Activated T-helper 17 cell treated with anti-CD3 and anti-CD28 coated beads, Interleukin-2, amount 50 U/mL, for 72 hours (primary cell): ENCODE results near the gene WFDC8. TPM values are rescaled to one million over a fixed set of nuclear protein-coding genes. Genes with fewer than 3 reads are reported as not detected.
"Not testable (repeated sequence)": the region's sequence is repeated elsewhere in the genome, so short reads cannot be mapped to it uniquely, and the experiment has no call there.

Experiments used
- ATAC-seq: fragments of 150-1000 bp; cut with Tn5 transposase; replicated peaks from 2 replicates; pipeline ENCODE4 v1.10.0; 2021; ENCODE audit warnings: mild to moderate bottlenecking, moderate library complexity
- H3K27ac Mint-ChIP-seq: one replicate; pipeline ENCODE4 v1.8.0; 2022; ENCODE audit warnings: mixed read lengths
- H3K27me3 Mint-ChIP-seq: one replicate; pipeline ENCODE4 v1.8.0; 2022; ENCODE audit warnings: mixed read lengths
- H3K36me3 Mint-ChIP-seq: one replicate; pipeline ENCODE4 v1.8.0; 2022; ENCODE audit warnings: low read depth, mild to moderate bottlenecking, mixed read lengths
- H3K4me1 Mint-ChIP-seq: one replicate; pipeline ENCODE4 v1.8.0; 2022; ENCODE audit warnings: mixed read lengths
- H3K4me3 Mint-ChIP-seq: one replicate; pipeline ENCODE4 v1.8.0; 2022; ENCODE audit warnings: mild to moderate bottlenecking, mixed read lengths
- H3K9me3 Mint-ChIP-seq: one replicate; pipeline ENCODE4 v1.8.0; 2022; ENCODE audit warnings: mixed read lengths
- total RNA-seq, 2 donors: library from RNA; stranded (reverse); gene quantifications; one replicate each; pipeline ENCODE4 v1.2.3, GENCODE V29; 2022

The WFDC8 gene
- not detected for total RNA-seq

DNA sequence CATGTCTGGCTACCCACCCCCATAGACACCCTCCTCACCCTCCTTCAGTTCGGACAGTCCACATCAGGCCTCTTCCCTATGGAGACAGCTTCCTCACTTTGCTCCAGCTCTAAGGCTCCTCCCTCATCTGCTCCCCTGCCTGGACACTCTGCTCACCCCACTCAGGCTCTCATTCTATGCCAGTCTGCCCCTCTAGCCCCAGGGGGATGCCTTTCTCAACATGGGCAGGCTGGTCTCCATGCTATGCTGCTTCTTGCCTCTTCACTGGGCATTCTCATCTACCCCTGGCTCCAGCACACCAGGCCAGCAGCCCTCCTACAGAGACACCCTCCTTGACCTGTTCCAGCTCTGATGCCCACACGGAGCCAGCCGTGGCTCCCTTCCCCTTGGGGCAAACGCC lies at the start of gene WFDC8:
Gene WFDC8 (minus strand): TSS at position 101 of the 400 bp plus-strand sequence. CDS start 37 bp downstream, at position 64.
- Mint-ChIP-seq H3K4me3 (no peak within 1 kb of the TSS), H3K27me3 (peaks cover 24% of the 10 kb centered on the region), H3K4me1 (no peaks in the 10 kb centered on the region), H3K36me3 (no peaks in the 10 kb centered on the region), H3K9me3 (no peaks in the 10 kb centered on the region), H3K27ac (no peak within 1 kb of the TSS)
- ATAC-seq = no peak

DNA sequence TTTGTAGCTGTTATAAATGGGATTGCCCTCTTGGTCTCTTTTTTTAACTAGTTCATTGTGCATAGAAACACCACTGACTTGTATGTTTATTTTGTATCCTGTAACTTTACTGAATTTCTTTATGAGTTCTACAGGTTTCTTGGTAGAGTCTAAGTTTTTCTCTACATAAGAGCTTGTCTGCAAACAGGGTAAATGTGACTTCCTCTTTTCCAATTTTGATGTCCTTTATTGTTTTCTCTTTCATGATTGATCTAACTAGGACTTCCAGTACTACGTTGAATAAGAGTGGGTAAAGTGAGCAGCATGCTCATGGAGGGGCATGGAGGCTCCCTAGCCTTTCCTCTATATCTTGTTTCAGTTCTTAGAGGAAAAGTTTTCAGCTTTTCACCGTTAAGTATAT lies 47.5 kb upstream of the WFDC8 start:
- no peak for ATAC-seq
- H3K9me3 Mint-ChIP-seq = no peaks in the 10 kb centered on the region
- H3K27me3 Mint-ChIP-seq = peaks cover 27% of the 10 kb centered on the region
- no peak overlapping the region for H3K4me3 Mint-ChIP-seq
- no peaks in the 10 kb centered on the region for H3K36me3 Mint-ChIP-seq
- no peak overlapping the region for H3K27ac Mint-ChIP-seq
- H3K4me1 Mint-ChIP-seq = no peaks in the 10 kb centered on the region

GRCh38 chr20:45621593-45621992 lies 42.5 kb upstream of the WFDC8 start:
- Mint-ChIP-seq H3K4me3 (no peak overlapping the region), H3K27ac (no peak overlapping the region), H3K36me3 (no peaks in the 10 kb centered on the region), H3K9me3 (no peaks in the 10 kb centered on the region), H3K27me3 (peaks cover 3% of the 10 kb centered on the region), H3K4me1 (no peaks in the 10 kb centered on the region)
- ATAC-seq = no peak

DNA sequence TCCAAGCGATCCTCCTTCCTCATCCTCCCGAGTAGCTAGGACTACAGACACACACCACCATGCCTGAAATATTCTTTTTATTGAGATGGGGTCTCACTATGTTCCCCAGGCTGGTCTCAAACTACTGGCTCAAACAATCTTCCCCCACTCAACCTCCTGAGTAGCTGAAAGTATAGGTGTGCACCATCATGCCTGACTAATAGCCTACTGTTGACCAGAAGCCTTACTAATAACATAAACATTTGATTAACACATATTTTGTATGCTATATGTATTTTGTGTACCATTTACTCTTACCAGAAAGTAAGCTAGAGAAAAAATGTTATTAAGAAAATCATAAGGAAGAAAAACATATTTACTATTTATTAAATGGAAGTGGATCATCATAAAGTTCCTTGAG lies 38.5 kb upstream of the WFDC8 start:
- no peaks in the 10 kb centered on the region for H3K9me3 Mint-ChIP-seq
- H3K27me3 Mint-ChIP-seq = no peaks in the 10 kb centered on the region
- H3K36me3 Mint-ChIP-seq = no peaks in the 10 kb centered on the region
- no peak for ATAC-seq
- H3K4me3 Mint-ChIP-seq = no peak overlapping the region
- no peaks in the 10 kb centered on the region for H3K4me1 Mint-ChIP-seq
- H3K27ac Mint-ChIP-seq = no peak overlapping the region

DNA sequence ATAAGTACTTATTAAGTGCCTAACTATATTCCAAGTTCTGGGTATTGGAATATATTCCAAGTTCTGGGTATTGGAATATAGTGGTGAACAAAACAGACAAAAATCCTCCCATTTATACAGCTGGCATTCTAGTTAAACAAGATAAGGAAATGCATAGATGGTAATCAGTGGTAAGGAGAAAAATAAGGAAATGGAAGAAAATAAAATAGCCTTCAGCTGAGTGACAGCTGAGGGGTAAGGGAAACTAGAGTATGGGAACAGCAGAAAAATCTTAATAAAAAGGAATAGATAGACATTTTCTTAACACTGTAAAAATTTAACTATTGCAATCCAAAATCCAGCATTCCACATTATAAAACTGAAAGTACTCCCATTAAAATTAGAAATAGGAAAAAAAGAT lies 33.2 kb upstream of the WFDC8 start:
- H3K4me1 Mint-ChIP-seq = peaks cover 10% of the 10 kb centered on the region
- no peak for ATAC-seq
- H3K36me3 Mint-ChIP-seq = no peaks in the 10 kb centered on the region

GRCh38 chr20:45611054-45611453 lies 32.0 kb upstream of the WFDC8 start:
- H3K36me3 Mint-ChIP-seq = no peaks in the 10 kb centered on the region
- H3K4me3 Mint-ChIP-seq = peak overlapping the region; percentile 4
- peaks cover 3% of the 10 kb centered on the region for H3K9me3 Mint-ChIP-seq
- peaks cover 10% of the 10 kb centered on the region for H3K4me1 Mint-ChIP-seq
- peaks cover 23% of the 10 kb centered on the region for H3K27me3 Mint-ChIP-seq
- peak overlapping the region; percentile 30 for H3K27ac Mint-ChIP-seq
- ATAC-seq = peak; percentile 95

More for the DNA sequence above, 33.2 kb upstream of the WFDC8 start:
- peaks cover 18% of the 10 kb centered on the region for H3K27me3 Mint-ChIP-seq
- H3K27ac Mint-ChIP-seq = no peak overlapping the region
- H3K9me3 Mint-ChIP-seq = peaks cover 3% of the 10 kb centered on the region
- no peak overlapping the region for H3K4me3 Mint-ChIP-seq

GRCh38 chr20:45607810-45608209 lies 28.7 kb upstream of the WFDC8 start:
- Mint-ChIP-seq H3K27ac (no peak overlapping the region), H3K36me3 (no peaks in the 10 kb centered on the region), H3K9me3 (peaks cover 3% of the 10 kb centered on the region), H3K4me3 (no peak overlapping the region), H3K27me3 (peaks cover 36% of the 10 kb centered on the region), H3K4me1 (peaks cover 10% of the 10 kb centered on the region)
- no peak for ATAC-seq

DNA sequence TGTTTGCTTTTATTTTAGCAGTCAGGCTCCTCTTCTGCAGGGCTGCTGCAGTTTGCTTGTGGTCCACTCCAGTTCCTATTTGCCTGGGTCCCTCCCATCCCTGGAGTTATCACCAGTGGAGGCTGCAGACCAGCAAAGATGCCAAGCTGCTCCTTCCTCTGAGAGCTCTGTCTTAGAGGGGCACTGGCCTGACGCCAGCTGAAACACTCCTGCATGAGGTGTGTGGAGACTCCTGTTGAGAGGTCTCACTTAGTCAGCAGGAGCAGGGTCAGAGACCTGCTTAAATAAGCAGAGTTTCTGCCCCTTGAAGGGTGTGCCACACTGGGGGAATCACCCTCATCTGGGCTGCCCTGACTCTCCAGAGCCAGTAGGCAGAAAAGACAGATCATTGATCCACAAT lies 16.2 kb upstream of the WFDC8 start:
- H3K4me1 Mint-ChIP-seq = no peaks in the 10 kb centered on the region
- H3K27me3 Mint-ChIP-seq = peaks cover 38% of the 10 kb centered on the region
- H3K4me3 Mint-ChIP-seq = no peak overlapping the region
- ATAC-seq = no peak
- no peak overlapping the region for H3K27ac Mint-ChIP-seq
- H3K36me3 Mint-ChIP-seq = no peaks in the 10 kb centered on the region
- H3K9me3 Mint-ChIP-seq = no peaks in the 10 kb centered on the region

GRCh38 chr20:45593498-45593897 lies 14.4 kb upstream of the WFDC8 start:
- H3K4me3 Mint-ChIP-seq = no peak overlapping the region
- H3K36me3 Mint-ChIP-seq = no peaks in the 10 kb centered on the region
- no peak for ATAC-seq
- H3K9me3 Mint-ChIP-seq = no peaks in the 10 kb centered on the region
- no peaks in the 10 kb centered on the region for H3K4me1 Mint-ChIP-seq
- H3K27me3 Mint-ChIP-seq = peaks cover 41% of the 10 kb centered on the region
- H3K27ac Mint-ChIP-seq = no peak overlapping the region

DNA sequence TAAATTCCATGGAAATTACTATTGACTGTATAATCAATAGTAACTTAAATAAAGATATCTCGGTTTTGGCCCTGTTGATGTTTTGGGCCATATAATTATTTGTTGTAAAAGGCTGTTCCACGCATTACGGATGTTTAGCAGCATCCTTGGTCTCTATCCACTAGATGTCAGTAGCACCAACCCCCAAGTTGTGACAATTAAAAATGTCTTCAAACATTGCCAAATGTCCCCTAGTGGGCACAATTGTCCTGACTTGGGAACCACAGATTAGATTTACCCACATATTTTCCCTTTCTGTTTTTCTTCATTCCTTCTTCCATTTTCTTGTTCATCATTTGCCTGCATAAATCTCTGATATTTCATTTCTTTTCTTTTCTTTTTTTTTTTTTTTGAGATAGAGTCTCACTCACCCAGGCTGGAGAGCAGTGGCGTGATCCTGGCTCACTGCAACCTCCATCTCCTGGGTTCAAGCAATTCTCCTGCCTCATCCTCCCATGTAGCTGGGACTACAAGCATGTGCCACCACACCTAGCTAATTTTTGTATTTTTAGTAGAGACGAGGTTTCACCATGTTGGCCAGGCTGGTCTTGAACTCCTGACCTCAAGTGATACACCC lies 13.6 kb upstream of the WFDC8 start:
- Mint-ChIP-seq H3K9me3 (no peaks in the 10 kb centered on the region), H3K4me1 (no peaks in the 10 kb centered on the region), H3K27ac (no peak overlapping the region), H3K36me3 (no peaks in the 10 kb centered on the region), H3K27me3 (peaks cover 35% of the 10 kb centered on the region), H3K4me3 (no peak overlapping the region)
- ATAC-seq = peak; percentile 56

DNA sequence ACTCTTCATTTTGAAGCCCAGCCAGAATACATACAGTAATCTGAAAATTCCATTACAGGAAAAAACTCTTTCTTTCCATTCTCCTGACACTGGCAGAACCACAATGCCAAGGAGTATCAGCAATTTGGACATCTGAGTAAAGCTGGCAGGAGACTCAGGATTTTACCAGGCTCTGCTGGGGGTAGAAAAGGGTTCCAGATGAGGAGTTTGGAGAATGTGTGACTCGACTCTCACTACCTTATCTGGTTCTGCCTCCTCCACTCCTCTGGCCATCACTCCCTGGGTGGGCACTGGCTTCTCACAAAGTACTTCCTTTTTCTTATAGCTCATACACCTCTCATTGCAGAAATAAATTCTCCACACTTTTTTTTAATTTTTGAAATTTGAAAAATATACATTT lies 10.6 kb upstream of the WFDC8 start:
- no peak for ATAC-seq
- H3K27ac Mint-ChIP-seq = no peak overlapping the region
- peaks cover 28% of the 10 kb centered on the region for H3K27me3 Mint-ChIP-seq
- H3K9me3 Mint-ChIP-seq = no peaks in the 10 kb centered on the region
- no peaks in the 10 kb centered on the region for H3K36me3 Mint-ChIP-seq
- no peak overlapping the region for H3K4me3 Mint-ChIP-seq
- H3K4me1 Mint-ChIP-seq = no peaks in the 10 kb centered on the region

DNA sequence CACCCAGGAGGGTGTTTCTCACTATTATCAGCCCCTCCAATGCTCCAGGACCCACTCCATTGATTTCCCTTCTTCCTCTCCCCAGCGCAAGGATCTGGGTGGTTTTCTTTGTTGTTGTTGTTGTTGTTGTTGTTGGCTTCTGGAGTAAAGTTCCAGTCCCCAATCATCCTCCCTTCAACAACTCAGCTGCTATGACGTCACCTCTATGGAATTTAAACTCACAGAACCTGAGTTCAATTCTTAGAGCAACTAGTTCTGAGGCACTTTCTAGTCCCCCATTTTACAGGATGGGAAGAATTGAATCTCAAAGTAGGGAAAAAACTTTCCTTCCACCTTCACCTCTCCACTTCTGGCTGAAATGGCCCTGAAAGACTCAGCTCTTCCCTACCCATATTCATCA lies 9.7 kb upstream of the WFDC8 start:
- peaks cover 25% of the 10 kb centered on the region for H3K27me3 Mint-ChIP-seq
- H3K4me3 Mint-ChIP-seq = no peak overlapping the region
- H3K9me3 Mint-ChIP-seq = no peaks in the 10 kb centered on the region
- no peak for ATAC-seq
- no peaks in the 10 kb centered on the region for H3K4me1 Mint-ChIP-seq
- no peak overlapping the region for H3K27ac Mint-ChIP-seq
- H3K36me3 Mint-ChIP-seq = no peaks in the 10 kb centered on the region

- H3K27ac Mint-ChIP-seq = not testable (repeated sequence)
Measured at GRCh38 chr20:45585986-45586385, 6.9 kb upstream of the WFDC8 start.

GRCh38 chr20:45584294-45584693 lies 5.2 kb upstream of the WFDC8 start:
- H3K9me3 Mint-ChIP-seq, H3K27ac Mint-ChIP-seq, ATAC-seq, H3K36me3 Mint-ChIP-seq, H3K4me1 Mint-ChIP-seq, H3K4me3 Mint-ChIP-seq: not testable (repeated sequence)
- peaks cover 25% of the 10 kb centered on the region for H3K27me3 Mint-ChIP-seq

More at GRCh38 chr20:45585986-45586385, 6.9 kb upstream of the WFDC8 start:
- H3K4me3 Mint-ChIP-seq, H3K4me1 Mint-ChIP-seq, ATAC-seq, H3K9me3 Mint-ChIP-seq, H3K36me3 Mint-ChIP-seq: not testable (repeated sequence)
- H3K27me3 Mint-ChIP-seq = peaks cover 18% of the 10 kb centered on the region

GRCh38 chr20:45583502-45583901 lies 4.4 kb upstream of the WFDC8 start:
- no peak overlapping the region for H3K4me3 Mint-ChIP-seq
- no peaks in the 10 kb centered on the region for H3K4me1 Mint-ChIP-seq
- H3K9me3 Mint-ChIP-seq = no peaks in the 10 kb centered on the region
- no peak for ATAC-seq
- no peaks in the 10 kb centered on the region for H3K36me3 Mint-ChIP-seq
- H3K27me3 Mint-ChIP-seq = peaks cover 23% of the 10 kb centered on the region
- H3K27ac Mint-ChIP-seq = no peak overlapping the region

GRCh38 chr20:45581702-45582101 lies 2.6 kb upstream of the WFDC8 start:
- Mint-ChIP-seq H3K27ac (no peak overlapping the region), H3K9me3 (no peaks in the 10 kb centered on the region), H3K36me3 (no peaks in the 10 kb centered on the region), H3K27me3 (peaks cover 23% of the 10 kb centered on the region), H3K4me3 (no peak overlapping the region), H3K4me1 (no peaks in the 10 kb centered on the region)
- ATAC-seq = no peak
